Measurements from ENCODE around the gene SCAPER.

The SCAPER gene

DNA sequence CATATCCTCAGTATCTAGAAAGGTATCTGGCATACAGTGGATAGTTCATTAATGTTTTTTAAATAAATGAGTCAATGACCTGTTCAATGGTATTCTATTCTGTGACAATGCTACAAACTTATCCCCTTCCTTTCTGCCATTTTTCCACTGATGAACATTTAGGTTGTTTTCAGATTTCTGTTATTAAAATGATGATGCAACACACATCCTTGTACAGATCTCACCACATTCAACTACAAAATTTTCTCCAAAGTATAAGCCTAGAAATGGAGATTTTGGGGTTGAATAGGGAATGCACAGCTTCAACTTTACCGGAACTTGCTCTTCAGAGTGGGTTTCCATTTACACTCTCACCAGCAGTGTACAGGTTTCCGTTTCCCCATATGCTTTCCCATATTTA lies 358.3 kb downstream of the SCAPER start (continued):
- TF ChIP-seq REPIN1 (tag by site-specific recombination; IDR thresholded peaks at IDR 0.05; ENCODE audit: low read depth) (no peak), ZNF274 (IDR thresholded peaks at IDR 0.05; ENCODE audit: low read length) (no peak), ZNF274 (tag by site-specific recombination; IDR thresholded peaks at IDR 0.05; ENCODE audit: borderline replicate concordance) (no peak), ZNF768 (tag by site-specific recombination; IDR thresholded peaks at IDR 0.05) (no peak), SP3 (tag by site-specific recombination; IDR thresholded peaks at IDR 0.05) (no peak)
- TF ChIP-seq, protein P1, sequence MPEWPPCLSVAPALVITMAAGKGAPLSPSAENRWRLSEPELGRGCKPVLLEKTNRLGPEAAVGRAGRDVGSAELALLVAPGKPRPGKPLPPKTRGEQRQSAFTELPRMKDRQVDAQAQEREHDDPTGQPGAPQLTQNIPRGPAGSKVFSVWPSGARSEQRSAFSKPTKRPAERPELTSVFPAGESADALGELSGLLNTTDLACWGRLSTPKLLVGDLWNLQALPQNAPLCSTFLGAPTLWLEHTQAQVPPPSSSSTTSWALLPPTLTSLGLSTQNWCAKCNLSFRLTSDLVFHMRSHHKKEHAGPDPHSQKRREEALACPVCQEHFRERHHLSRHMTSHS (tag by site-specific recombination; IDR thresholded peaks at IDR 0.05) = no peak
- TF ChIP-seq, protein P2, sequence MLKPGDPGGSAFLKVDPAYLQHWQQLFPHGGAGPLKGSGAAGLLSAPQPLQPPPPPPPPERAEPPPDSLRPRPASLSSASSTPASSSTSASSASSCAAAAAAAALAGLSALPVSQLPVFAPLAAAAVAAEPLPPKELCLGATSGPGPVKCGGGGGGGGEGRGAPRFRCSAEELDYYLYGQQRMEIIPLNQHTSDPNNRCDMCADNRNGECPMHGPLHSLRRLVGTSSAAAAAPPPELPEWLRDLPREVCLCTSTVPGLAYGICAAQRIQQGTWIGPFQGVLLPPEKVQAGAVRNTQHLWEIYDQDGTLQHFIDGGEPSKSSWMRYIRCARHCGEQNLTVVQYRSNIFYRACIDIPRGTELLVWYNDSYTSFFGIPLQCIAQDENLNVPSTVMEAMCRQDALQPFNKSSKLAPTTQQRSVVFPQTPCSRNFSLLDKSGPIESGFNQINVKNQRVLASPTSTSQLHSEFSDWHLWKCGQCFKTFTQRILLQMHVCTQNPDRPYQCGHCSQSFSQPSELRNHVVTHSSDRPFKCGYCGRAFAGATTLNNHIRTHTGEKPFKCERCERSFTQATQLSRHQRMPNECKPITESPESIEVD (tag by site-specific recombination; IDR thresholded peaks at IDR 0.05) = no peak

GRCh38 chr15:76533995-76534394 lies 371.1 kb downstream of the SCAPER start:
- CTCF ChIA-PET = no interaction called here
- POLR2A ChIA-PET = no interaction called here
- no peaks in the 10 kb centered on the region for H3K36me3 ChIP-seq (ENCODE audit: control insufficient read depth in 2 of 2, insufficient read depth in 1 of 2, low read length in 2 of 2)
- no peak overlapping the region for H3K27ac ChIP-seq (ENCODE audit: extremely low read depth, low read depth, low read length)
- peaks cover 2% of the 10 kb centered on the region; the same call in 1 of the 2 replicates for H3K4me1 ChIP-seq (ENCODE audit: control insufficient read depth, insufficient read depth, low read length)
- no peaks in the 10 kb centered on the region for H3K9me3 ChIP-seq (ENCODE audit: control insufficient read depth, insufficient read depth, low read depth, low read length)
- no peak overlapping the region for H3K4me3 ChIP-seq (ENCODE audit: low read depth, low read length)
- TF ChIP-seq ZNF600 (tag by site-specific recombination; IDR thresholded peaks at IDR 0.05) = no peak
- TF ChIP-seq ZNF211 (tag by site-specific recombination; IDR thresholded peaks at IDR 0.05; ENCODE audit: low read depth) = no peak
- no peak for TF ChIP-seq ZNF518A (tag by site-specific recombination; conservative IDR thresholded peaks at IDR 0.05; ENCODE audit: low read depth)
- TF ChIP-seq ZNF664 (tag by site-specific recombination; IDR thresholded peaks at IDR 0.05) = no peak
- TF ChIP-seq, protein P3, sequence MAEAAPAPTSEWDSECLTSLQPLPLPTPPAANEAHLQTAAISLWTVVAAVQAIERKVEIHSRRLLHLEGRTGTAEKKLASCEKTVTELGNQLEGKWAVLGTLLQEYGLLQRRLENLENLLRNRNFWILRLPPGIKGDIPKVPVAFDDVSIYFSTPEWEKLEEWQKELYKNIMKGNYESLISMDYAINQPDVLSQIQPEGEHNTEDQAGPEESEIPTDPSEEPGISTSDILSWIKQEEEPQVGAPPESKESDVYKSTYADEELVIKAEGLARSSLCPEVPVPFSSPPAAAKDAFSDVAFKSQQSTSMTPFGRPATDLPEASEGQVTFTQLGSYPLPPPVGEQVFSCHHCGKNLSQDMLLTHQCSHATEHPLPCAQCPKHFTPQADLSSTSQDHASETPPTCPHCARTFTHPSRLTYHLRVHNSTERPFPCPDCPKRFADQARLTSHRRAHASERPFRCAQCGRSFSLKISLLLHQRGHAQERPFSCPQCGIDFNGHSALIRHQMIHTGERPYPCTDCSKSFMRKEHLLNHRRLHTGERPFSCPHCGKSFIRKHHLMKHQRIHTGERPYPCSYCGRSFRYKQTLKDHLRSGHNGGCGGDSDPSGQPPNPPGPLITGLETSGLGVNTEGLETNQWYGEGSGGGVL (tag by site-specific recombination; IDR thresholded peaks at IDR 0.05) = no peak
- TF ChIP-seq KLF1 (tag by site-specific recombination; IDR thresholded peaks at IDR 0.05) = no peak
- no peak for TF ChIP-seq HOXA7 (CRISPR knock-in tag; IDR thresholded peaks at IDR 0.05; ENCODE audit: borderline replicate concordance)
- TF ChIP-seq ZNF571 (tag by site-specific recombination; IDR thresholded peaks at IDR 0.05) = no peak
- TF ChIP-seq ZNF248 (tag by site-specific recombination; IDR thresholded peaks at IDR 0.05) = no peak
- no peak for TF ChIP-seq ZNF366 (tag by site-specific recombination; conservative IDR thresholded peaks at IDR 0.05)
- no peak for TF ChIP-seq ZNF2 (tag by site-specific recombination; IDR thresholded peaks at IDR 0.05)
- TF ChIP-seq ZNF843 (tag by site-specific recombination; IDR thresholded peaks at IDR 0.05) = no peak
- TF ChIP-seq, protein P4, sequence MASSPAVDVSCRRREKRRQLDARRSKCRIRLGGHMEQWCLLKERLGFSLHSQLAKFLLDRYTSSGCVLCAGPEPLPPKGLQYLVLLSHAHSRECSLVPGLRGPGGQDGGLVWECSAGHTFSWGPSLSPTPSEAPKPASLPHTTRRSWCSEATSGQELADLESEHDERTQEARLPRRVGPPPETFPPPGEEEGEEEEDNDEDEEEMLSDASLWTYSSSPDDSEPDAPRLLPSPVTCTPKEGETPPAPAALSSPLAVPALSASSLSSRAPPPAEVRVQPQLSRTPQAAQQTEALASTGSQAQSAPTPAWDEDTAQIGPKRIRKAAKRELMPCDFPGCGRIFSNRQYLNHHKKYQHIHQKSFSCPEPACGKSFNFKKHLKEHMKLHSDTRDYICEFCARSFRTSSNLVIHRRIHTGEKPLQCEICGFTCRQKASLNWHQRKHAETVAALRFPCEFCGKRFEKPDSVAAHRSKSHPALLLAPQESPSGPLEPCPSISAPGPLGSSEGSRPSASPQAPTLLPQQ (tag by site-specific recombination; IDR thresholded peaks at IDR 0.05) = peak; percentile 33; the same call in 1 of the 2 replicates
- no peak for TF ChIP-seq ZNF830 (tag by site-specific recombination; IDR thresholded peaks at IDR 0.05; ENCODE audit: low read depth)
- TF ChIP-seq ZNF19 (tag by site-specific recombination; IDR thresholded peaks at IDR 0.05; ENCODE audit: low read depth) = no peak
- TF ChIP-seq, protein P2 (tag by site-specific recombination; IDR thresholded peaks at IDR 0.05) = no peak
- TF ChIP-seq OVOL3 (tag by site-specific recombination; IDR thresholded peaks at IDR 0.05) = no peak

All from HEK293 (cell line).